Stimulated activated CD8-positive, alpha-beta memory T cell treated with anti-CD3 and anti-CD28 coated beads, Interleukin-7, amount 100 ng/mL, for 48 hours (primary cell): Measurements from ENCODE around the gene FOXL2.

Experiments
- DNase-seq, 2 donors: peaks; one replicate each; pipeline ENCODE4 v3.0.0-alpha.2; 2020; ENCODE audit warnings: low read depth in 1 of 2; ENCODE audit errors: extremely low read depth in 1 of 2

Gene FOXL2

DNA sequence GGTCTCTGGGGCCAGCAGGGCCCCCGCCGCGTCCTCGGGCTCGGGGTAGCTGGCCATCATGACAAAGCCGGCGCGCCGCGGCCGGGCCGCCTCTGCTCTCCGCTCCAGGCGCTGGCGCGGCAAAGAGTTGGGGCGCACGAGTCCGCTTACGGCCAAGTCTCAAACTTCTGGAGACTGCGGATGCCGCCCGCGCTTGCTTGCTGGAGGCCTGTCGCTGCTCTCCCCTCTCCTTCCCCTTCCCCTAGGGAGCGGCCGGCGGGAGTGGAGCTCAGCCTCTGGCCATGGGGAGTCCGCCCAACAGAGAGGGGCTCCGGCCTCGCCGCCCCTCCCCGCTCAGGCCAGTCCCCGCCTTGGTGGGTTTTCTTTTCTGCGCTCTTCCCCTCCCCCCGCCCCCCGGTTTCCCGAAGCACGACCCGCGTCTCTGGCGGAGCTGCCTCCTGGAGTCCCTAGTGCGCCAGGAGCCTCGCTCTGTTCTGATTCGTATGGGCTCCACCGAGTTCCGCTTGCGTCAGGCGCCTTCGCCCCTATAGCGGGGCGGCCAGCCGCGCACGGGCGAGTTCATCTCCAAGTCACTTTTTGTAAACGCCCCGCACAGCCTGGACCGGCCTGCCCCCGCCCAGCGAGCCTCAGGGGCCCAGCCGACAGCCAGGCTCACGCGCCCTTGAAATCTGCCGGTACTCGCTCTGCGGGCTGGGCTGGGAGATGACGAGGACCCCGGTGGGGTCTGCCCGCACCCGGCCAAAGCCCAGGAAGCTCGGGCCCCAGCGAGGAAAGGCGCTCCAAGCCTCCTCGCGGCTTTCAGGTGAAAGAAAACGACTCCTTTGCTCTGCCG, at the start of gene FOXL2, which contains the start of gene FOXL2NB:
FOXL2 (minus strand) TSS at position 475 of the 832 bp plus-strand sequence; CDS start at position 60, 415 bp downstream.
FOXL2NB (plus strand) TSS at position 555 of the 832 bp plus-strand sequence; CDS start at position 703, 148 bp downstream.
- no peak for DNase-seq

DNA sequence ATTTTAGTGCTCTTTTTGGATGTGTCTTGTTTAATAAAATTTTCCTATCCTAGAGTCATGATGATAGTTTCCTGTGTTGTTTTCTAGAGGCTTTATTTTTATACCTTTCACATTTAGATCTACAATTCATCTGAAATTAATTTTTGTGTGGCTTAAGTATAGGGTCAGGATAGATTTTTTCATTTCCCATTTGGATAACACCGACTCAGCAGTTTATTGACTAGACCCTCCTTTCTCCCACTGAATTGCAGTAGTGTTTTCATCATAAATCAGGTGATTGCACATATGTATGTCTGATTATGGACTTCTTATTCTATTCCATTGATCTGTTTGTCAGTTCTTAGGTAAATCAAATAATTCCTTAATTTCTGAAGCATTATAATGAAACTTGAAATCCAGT, 48.8 kb upstream of the FOXL2 start:
- no peak for DNase-seq

DNA sequence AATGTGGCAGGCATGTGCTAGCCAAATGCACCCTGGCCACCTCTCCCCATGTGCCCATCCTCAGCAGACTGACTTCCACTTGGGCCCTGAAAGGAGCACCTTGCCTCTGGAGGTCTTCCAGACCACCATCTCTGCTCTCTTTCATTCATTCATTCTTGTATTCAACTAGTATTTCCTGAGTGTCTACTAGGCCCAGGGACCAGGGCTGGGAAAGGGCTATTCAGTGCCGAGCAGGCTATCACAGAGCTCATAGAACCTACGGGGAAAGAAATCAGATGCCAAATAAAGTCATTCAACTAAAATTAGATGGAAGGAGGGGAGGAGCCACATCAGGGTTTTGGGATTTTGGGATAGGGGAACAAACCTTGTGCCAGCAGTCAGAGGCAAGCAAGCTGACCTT, 40.2 kb upstream of the FOXL2 start:
- no peak for DNase-seq

DNA sequence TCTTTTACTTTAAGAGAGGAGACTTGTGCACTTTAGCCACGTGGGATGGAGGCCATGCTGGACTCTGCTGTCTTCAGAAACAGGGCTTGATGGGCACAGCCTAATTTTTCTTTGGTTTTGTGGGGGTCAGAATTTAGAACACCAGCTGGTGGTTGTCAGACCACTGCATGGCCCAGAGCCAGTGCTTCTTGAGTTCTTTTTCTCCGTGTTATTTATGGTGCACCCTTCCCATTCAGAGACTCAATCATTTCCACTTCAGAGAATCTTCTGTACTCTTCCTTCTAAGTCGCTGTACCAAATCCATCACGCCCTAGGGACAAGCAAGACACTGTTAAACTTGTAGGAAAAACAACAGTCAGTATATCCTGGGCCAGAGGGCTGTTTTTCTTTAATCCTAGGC, 39.0 kb upstream of the FOXL2 start:
- no peak for DNase-seq

DNA sequence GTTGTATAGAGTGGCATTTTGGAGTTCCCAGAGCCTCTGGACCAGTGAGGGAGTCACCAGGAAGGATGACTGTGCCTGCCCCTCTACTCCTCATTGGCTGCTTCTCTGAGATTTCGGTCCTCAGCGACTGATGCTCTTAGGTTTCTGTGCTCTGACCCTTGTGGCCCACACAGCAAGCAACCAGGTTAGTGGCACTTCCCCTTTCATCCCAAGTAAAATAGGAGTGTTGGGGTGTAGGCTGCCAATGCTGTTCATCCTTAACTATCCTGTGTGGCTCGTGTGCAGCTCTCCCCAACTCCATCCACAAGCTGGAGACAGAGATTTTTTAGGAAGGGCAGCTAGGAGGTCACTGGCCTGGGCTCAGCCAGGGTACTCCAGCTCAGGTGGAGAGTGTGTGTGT, 37.9 kb upstream of the FOXL2 start:
- DNase-seq = no peak

DNA sequence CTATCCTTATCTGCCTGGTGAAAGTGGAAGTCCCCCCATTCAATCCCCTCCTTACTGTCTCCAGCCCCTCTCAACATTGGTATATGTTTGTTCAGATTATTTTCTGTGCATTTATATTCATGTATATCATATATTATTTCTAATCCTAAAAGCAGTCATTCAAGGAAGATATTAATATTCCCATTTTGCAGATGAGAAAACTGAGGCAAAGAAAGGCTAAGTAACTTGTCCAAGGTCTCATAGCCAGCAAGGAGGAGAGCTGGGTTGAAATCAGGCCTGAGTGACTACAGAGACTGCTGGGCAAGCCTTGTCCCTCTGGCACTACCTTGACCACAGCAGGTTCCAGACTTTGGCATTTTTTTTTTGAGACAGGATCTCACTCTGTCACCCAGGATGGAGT, 29.1 kb upstream of the FOXL2 start:
- no peak for DNase-seq

DNA sequence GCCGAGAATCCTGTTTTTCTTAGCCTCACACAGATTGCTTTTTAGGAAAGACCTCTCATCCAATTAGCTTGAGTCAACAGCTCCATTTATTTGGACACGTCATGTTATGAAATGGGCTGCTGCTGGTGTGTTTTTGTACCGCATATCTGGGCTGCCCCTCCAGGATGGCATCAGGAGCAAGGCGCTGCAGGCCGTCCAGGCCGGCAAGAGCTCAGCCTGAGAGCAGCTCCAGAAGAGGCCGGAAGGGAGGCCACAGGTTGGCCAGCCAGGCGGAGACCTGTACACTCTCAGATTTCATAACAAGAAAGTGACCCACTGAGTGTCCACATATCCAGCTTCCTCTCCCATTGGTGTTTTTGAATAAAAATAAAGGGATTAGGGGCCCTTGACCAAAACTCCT, 28.4 kb upstream of the FOXL2 start:
- DNase-seq = no peak

DNA sequence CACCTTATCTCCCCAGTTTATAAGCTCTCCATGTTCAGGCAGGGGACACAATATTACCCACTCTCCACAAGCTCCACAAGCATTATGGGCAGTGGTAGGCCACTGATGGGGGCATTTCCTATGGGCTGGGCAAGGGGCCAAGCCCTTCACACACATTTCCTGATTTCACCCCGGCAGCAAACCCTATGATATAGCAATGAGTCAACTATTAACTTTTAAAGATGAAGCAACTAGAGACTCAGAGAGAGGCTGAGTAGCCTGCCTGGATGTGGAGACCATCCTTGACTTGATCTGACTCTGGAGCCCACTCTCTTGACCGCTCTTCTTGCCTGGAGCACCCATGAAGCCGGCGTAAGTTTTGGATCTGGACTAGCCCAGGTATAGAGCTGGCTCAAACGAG, 27.5 kb upstream of the FOXL2 start:
- DNase-seq = no peak

DNA sequence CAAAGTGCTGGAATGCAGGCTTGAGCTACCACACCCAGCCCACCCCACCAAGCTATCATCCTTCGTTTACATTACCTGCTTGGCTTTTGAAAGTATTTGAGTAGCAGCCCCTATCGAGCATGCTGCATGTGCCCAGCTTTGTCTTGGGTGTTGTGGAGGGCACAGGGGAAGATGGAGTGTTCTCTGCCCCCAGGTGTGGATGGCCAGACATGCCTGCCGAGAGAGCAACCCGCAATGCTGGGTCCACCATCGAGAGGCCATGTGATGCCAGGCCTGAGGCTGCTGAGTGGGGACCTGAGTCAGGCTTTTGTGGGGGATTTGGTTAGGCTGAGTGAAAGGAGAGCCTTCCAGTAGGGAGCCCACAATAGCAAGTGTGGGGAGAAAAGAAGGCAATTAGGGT, 26.0 kb upstream of the FOXL2 start:
- DNase-seq = no peak

DNA sequence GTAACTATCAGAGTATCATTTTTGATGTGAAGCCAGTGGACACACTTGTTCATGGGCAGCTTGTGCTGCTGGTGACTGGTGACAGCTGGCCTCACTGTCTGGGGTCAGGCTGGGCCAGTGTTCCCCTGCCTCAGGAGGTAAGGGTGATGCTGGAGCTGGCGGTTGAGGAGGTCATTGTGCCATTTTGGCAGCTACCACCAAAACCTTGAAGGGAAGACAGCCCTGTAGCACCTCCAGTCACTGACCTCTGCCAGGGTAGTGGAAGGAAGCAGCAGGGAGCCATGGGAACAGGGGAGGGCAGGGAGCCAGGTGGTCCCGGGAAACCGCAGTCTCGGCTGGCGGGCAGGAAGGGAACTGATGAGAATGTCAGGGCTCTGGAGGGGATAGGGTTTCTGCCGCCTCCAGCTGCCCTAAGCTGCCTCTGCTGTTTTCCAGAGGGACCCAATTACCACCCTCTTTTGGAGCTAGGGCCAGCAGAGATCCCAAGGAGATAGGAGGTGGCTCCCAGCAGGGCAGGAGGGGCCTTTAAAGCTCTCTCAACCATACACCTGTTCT, 24.9 kb upstream of the FOXL2 start:
- DNase-seq = no peak

DNA sequence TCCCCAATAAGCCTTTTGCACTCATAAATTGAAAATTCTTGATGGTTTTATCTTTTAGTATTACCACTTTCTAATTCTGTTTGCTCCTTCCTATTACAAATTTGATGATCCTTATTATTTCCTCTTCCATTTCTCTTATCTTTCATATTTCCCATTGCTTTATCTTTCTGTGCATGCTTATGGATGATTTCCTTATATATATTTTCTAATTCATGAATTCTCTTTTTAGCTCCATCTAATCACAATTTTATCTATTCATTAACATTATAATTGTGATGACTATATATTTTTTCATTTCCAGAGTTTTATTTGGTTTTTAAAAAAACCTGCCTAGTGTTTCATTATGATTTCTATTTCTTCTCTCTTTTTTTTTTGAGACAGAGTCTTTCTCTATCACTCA, 18.0 kb upstream of the FOXL2 start:
- no peak for DNase-seq

DNA sequence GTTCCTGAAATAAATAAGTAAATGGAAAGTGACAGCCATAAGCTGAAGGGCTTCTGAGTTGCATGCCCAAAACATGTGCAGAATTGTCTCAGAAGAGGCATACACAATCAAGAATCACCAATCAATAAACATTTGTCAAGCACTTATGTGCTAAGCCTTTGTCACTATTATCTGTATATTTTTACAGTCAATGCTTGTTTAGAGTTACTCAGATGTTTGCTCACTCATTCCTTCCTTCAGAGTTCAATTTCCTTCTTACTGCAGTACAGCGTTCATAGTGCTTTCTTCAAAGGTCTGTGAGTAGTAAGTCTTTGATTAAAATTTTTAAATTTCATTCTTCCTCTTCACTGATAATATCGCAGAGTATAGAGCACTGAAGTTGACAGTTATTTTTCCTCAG, 17.3 kb upstream of the FOXL2 start:
- DNase-seq = no peak

DNA sequence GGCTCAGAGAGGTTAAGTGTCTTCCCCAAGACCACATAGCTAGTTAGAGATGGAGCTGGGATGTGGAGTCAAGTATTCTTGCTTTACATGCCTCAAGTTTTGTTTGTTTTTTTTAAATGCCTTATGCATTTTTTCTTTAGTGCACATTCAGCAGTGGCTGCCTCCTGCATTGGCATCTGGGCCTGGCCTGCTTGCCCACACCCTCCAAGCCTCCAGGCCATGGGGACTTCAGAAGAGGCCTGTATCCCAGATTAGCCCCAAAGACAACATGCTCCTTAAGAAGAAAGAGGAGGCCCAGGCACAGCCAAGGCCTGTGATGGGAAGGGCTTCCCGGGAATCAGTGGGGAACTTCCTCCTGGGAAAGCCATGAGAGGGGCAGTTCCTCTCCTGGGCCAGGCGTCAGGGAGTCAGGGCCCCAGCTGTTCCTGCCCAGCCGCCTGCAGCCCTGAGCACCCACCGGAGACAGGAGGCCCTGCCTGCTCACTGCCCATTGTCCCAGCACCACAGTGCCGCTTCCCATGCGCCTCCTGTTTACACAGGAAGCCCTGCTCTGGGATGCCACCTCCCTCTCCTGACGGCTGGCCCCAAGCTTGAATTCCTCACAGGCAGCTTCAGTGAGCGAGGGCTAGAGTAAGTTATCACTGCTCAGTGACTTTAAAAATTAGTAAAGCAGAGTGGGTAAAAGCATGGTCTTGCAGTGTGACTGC, 16.1 kb upstream of the FOXL2 start:
- no peak for DNase-seq

DNA sequence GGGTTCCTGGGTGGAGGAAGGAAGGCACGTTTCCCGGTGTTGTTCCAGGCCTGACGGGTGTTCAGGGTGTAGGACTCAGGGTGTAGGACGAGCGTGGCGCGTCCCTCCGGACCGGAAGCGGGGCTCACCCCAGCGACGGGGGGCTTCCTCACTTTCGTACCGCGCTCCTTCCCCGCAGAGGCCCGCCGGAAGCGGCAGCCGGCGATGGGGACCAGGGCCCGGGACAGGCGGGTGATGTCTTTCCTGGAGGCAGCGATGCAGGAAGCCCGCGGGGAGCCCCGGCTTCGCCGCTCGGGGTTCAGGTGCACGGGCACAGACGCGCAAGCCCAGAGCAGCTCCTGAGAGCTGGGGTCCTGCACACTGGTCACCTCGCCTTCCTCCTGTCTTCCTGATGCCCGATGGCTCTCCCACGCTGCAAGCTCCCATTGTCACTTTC, 13.5 kb upstream of the FOXL2 start:
- no peak for DNase-seq

DNA sequence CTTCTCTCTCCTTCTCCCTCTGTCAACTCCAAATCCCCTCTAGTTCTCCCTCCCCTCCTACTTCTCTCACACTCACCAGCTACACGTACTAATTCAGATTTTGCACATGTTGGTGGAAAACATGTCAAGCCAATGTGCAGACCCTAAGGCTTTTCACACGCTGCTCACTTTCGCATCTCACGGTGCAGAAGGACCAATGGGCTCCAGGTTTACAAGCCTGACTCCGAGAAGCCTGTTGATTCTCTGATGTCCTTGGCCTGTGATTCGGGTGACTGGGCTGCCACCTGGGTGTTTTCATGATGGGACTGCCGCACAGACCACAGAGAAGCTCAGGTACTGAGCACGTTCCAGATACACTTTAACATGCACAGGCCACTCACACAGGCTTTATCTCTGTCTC, 3.8 kb upstream of the FOXL2 start:
- no peak for DNase-seq

DNA sequence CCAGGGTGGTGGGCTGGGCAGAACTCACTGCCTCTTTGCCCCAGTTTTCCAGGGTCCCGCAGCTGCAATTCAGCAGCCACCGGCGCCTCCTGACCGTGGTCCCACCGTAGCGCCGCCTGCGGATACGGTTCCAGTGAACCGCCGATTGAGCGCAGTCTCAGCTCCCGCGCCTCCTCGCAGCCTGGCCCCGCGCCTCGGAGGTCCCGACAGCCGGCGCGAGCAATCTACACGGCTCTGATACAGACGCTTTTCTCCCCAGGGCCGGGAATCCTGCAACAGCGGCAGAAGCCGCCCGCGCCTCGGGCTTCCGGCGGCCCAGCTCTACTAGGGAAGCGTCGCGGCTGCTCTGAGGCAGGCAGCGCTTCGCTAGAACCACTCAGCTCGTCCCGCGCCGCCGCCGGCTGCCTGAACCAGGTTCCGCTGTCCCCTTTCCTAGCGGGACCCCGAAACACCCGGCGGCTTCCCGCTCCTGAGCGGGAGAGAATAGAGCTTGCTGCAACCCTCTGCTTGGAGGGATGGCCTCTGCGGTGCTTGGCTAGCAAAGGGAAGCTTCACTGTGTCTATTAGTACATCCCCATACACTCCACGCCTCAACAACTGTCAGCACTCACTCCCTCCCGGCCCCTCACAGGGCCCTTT, 3.2 kb upstream of the FOXL2 start:
- no peak for DNase-seq

DNA sequence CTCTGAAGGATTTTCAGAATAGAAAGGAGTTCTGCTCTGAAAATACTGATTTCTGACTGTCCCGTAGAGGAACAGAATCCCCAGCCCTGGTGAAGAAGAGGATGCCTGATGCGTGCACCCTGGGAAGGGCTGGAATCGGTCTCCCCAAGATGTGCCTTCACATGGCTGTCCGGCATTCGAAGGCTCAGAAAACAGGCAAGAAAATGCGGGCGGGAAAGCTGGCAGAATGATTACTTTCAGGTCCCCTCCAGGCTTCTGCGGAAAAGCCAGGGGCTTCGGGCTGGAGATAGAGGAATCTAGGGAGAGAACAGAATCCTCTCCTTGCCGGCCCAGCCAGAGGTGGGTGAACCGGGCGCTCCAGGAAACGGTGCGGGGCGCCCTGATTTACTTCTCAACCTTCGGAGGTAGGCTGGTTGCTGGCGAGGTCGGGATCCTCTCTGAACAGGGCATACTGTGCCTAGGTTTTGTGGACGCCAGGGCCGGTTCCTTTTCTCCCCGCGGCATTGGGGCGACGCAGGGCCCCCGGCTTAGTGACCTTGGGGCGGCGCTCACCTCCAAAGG, 2.6 kb upstream of the FOXL2 start:
- no peak for DNase-seq

DNA sequence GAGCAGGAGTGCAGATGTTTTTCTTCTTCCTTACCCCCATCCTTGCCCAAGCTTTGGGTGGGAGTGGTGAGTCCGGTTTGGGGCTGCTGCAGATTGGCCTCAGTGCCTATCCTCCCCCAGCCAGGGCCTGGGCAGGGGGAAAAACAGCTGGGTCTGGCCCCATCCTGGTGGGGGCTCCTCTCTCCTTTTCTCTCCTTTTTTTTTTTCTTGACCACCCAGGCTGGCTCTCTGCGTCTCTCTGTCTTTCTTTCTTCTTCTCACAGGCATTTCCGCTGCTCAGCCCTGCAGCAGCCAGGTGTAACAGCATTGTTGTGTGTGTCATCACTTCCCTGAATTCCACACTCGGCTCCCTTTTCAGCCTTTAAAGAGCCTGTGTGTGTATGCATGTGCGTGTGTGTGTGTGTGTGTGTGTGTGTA, 2.1 kb upstream of the FOXL2 start:
- DNase-seq = no peak

DNA sequence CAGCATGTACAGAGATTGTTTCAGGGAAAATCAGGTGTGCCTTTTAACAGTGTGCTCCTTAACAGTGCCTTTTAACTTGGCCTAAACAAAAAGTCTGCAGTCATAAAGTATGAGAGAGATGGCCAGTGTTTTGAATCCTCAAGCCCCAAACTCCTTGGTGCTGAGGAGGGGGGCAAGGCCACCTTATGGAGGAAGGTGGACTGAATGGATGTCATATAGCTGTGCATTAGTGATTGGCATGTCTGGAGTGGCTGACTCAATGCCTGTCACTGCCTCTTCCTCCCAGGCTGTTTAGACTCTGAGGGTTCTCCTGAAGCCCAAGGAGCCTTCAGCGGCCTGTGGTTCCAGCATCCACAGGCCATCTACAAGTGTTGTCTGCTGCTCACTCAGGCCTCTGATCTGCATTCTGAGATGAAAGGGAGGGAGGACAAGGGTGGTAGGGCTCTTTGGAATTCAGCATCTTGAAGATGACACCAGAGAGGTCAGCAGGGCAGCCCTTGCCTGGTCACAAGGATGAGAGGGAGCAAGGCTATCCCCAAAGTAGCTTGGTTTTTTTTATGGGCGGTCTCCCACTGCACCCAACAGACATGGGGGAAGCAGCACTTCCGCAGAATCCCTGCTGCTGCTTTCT, 1.5 kb upstream of the FOXL2 start:
- no peak for DNase-seq

DNA sequence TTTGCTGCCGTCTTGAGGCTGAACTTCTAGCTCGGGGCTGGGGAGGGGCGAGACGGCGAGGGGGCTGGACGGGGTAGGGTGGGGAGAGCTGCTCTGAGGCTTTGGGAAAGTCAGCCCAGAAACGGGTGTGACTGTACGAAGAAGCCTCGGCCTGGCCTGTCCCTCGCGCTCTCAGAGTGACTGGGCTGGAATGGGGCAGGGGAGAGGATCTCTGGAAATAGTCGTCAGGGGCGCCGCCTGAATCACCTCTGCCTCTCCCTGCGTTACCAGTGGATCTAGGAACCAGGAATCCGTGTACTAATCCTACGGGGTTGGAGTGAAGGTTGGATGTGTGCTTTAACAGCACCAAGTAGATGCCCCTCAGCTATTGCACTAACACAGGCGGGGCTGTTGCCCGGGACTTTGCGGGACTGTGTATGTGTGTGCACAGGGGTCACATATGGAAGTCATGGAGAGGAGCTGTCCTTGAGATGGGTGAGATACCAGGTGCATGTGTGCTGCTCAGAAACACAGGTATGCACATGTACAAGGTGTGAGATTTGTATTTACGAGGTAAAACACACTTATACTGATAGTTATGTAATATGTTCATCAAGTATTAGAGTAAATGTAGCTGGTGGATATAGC, 671 bp upstream of the FOXL2 start:
- DNase-seq = no peak
